ENCODE results near the gene MTPN.
A peak's percentile ranks its signal among the peaks of the same experiment; 100 is the strongest.

Gene MTPN

GRCh38 chr7:135884495-135885232, 92.5 kb downstream of the MTPN start:
- no peak for DNase-seq (ENCODE audit: low read depth)

- peak; percentile 65 for DNase-seq (ENCODE audit: low read depth)
These were observed 97.9 kb downstream of the MTPN start for GRCh38 chr7:135879233-135879632.

GRCh38 chr7:135878284-135878683, 98.9 kb downstream of the MTPN start:
- DNase-seq (ENCODE audit: low read depth): no peak

DNA sequence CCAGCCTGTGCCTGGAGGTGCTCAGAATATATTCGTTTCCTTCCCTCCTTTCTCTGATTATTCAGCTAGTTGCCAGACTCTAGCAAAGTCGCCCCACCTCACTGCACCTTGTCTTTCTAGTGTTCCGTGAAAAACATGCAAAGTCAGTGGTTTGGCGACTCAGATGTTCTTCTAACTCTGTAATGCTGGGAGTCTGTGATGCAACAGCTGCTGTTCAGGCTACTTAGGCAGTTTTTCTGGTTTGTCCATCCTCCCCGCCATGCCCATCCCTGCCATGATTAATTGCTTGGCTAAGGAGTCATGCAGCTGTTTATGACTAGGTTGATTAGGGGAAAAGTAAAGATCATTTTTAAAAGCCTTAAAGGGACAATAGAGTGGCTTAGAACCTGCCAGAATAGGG, 99.4 kb downstream of the MTPN start:
- DNase-seq (ENCODE audit: low read depth): peak; percentile 29

Measured in EH (cell line).